SU-DHL-6 (cell line): ENCODE measurements around the gene MGAT4C.

Experiments
- H2AFZ ChIP-seq: fragments of 200-600 bp; sonication (generic); 2 replicates; pipeline ENCODE4 v1.6.1; 2014; ENCODE audit warnings: low read depth, mild to moderate bottlenecking, moderate library complexity, mixed read lengths, antibody characterized with exemption, low read length; ENCODE audit not compliant: severe bottlenecking
- H3F3A ChIP-seq: fragments of 200-600 bp; shearing (Covaris generic); 2 replicates; pipeline ENCODE4 v1.6.0; 2016; ENCODE audit warnings: antibody characterized with exemption, mild to moderate bottlenecking; ENCODE audit not compliant: insufficient read depth
- H3K27ac ChIP-seq: fragments of 200-600 bp; sonication (generic); 2 replicates; pipeline ENCODE4 v1.5.1; 2016; ENCODE audit warnings: low read depth, mild to moderate bottlenecking, low read length, moderate library complexity, mixed read lengths
- H3K27me3 ChIP-seq: fragments of 200-600 bp; sonication (generic), shearing (Covaris generic); 2 replicates; pipeline ENCODE4 v1.6.0; 2014; ENCODE audit warnings: mild to moderate bottlenecking, low read length
- H3K36me3 ChIP-seq: fragments of 200-600 bp; sonication (generic); 2 replicates; pipeline ENCODE4 v1.6.1; 2014; ENCODE audit warnings: mild to moderate bottlenecking, low read length, mixed read lengths
- H3K4me2 ChIP-seq: fragments of 300-600, 200-600 bp; shearing (Covaris generic), sonication (generic); 2 replicates; pipeline ENCODE4 v1.6.0; 2014; ENCODE audit warnings: low read length, low read depth, mild to moderate bottlenecking; ENCODE audit not compliant: poor library complexity, severe bottlenecking
- H3K4me3 ChIP-seq: fragments of 200-600 bp; sonication (generic); 2 replicates; pipeline ENCODE4 v1.5.1; 2014; ENCODE audit warnings: antibody characterized with exemption, low read length, mild to moderate bottlenecking, mixed read lengths; ENCODE audit not compliant: insufficient read depth, poor library complexity, severe bottlenecking
- H3K79me2 ChIP-seq: fragments of 200-600 bp; sonication (generic); 2 replicates; pipeline ENCODE4 v1.6.1; 2014; ENCODE audit warnings: mild to moderate bottlenecking, low read length, moderate library complexity; ENCODE audit not compliant: insufficient read depth
- H3K9ac ChIP-seq: fragments of 200-600 bp; sonication (generic); 2 replicates; pipeline ENCODE4 v1.7.0; 2014; ENCODE audit warnings: mild to moderate bottlenecking, low read length
- H3K9me2 ChIP-seq: fragments of 200-600 bp; sonication (generic); replicated peaks from 2 replicates; pipeline ENCODE4 v1.6.1; 2014; ENCODE audit warnings: low read length; ENCODE audit not compliant: insufficient read depth
- H3K9me3 ChIP-seq: fragments of 200-600 bp; sonication (generic); 2 replicates; pipeline ENCODE4 v1.6.1; 2014; ENCODE audit warnings: low read length, mixed read lengths; ENCODE audit not compliant: insufficient read depth
- H4K20me1 ChIP-seq: fragments of 200-600 bp; sonication (generic); 2 replicates; pipeline ENCODE4 v1.6.1; 2014; ENCODE audit warnings: low read depth, mild to moderate bottlenecking, antibody characterized with exemption, low read length, moderate library complexity, mixed read lengths
- EZH2phosphoT487 ChIP-seq: fragments of 200-600 bp; sonication (generic), shearing (Covaris generic); conservative IDR thresholded peaks from 2 replicates; pipeline ENCODE4 v1.6.1; 2018; ENCODE audit warnings: mild to moderate bottlenecking, antibody characterized with exemption, low read length, moderate library complexity, mixed read lengths
- TF ChIP-seq, protein P1 (sequence below): fragments of 200-600 bp; sonication (generic); IDR thresholded peaks from one replicate; pipeline ENCODE4 v1.5.1; 2017; ENCODE audit warnings: antibody characterized with exemption, mild to moderate bottlenecking, low read length, moderate library complexity; ENCODE audit not compliant: insufficient read depth, poor library complexity, severe bottlenecking

The MGAT4C gene

DNA sequence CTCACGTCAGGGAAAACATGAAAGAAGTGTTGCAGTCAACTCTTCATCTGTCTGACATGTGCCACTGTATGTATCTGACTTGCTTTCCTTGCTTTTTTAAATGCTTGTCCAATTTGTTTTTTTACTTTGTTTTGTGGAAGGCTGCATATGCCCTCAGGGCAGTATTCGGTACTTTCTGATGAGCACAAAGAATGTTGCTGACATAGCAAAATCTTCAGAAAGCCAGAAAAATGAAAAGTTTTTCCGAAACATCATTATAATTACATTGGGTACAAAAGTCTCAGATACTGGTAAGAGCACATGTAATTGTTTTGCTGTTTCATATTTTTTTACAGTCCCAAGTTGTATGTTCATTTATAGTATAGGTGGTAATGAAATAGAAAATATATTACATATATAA, 237.8 kb downstream of the MGAT4C start:
- H3K27me3 ChIP-seq: no peaks in the 10 kb centered on the region
- no peak overlapping the region for H3K27ac ChIP-seq
- H3K9me3 ChIP-seq: no peaks in the 10 kb centered on the region
- no peaks in the 10 kb centered on the region; the same call in 1 of the 2 replicates for H3K36me3 ChIP-seq
- no peak overlapping the region for H3K4me2 ChIP-seq
- H3F3A ChIP-seq: no peaks in the 10 kb centered on the region
- no peak overlapping the region for H2AFZ ChIP-seq
- no peak overlapping the region for H3K9ac ChIP-seq
- H4K20me1 ChIP-seq: no peaks in the 10 kb centered on the region
- TF ChIP-seq, protein P1, sequence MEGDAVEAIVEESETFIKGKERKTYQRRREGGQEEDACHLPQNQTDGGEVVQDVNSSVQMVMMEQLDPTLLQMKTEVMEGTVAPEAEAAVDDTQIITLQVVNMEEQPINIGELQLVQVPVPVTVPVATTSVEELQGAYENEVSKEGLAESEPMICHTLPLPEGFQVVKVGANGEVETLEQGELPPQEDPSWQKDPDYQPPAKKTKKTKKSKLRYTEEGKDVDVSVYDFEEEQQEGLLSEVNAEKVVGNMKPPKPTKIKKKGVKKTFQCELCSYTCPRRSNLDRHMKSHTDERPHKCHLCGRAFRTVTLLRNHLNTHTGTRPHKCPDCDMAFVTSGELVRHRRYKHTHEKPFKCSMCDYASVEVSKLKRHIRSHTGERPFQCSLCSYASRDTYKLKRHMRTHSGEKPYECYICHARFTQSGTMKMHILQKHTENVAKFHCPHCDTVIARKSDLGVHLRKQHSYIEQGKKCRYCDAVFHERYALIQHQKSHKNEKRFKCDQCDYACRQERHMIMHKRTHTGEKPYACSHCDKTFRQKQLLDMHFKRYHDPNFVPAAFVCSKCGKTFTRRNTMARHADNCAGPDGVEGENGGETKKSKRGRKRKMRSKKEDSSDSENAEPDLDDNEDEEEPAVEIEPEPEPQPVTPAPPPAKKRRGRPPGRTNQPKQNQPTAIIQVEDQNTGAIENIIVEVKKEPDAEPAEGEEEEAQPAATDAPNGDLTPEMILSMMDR: no peak
- TF ChIP-seq EZH2phosphoT487: no peak
- no peaks in the 10 kb centered on the region for H3K9me2 ChIP-seq
- no peak overlapping the region for H3K4me3 ChIP-seq
- no peaks in the 10 kb centered on the region for H3K79me2 ChIP-seq

DNA sequence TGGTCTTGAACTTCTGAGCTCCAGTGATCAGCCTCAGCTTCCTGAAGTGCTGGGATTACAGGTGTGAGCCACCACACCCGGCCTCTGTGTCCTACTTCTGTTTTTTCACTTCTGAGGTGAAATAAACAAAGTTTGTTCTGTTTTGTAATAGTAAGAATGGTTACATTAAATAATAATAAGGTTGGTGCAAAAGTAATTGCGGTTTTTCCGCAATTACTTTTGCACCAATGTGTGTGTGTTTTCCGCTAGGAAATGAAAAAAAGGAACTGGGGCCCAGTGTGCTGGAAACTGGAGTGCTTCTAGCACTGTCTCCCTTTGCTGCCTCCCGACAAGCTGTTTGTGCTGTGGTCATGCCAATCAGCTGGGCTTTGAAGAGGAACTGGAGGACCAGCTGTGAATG, 241.2 kb downstream of the MGAT4C start:
- Histone ChIP-seq H3K4me3 (no peak overlapping the region), H3K36me3 (no peaks in the 10 kb centered on the region; the same call in 1 of the 2 replicates), H3K79me2 (no peaks in the 10 kb centered on the region), H3K27ac (no peak overlapping the region), H3F3A (no peaks in the 10 kb centered on the region), H3K9ac (no peak overlapping the region), H4K20me1 (no peaks in the 10 kb centered on the region), H3K4me2 (no peak overlapping the region), H3K27me3 (no peaks in the 10 kb centered on the region), H3K9me3 (no peaks in the 10 kb centered on the region), H2AFZ (no peak overlapping the region), H3K9me2 (no peaks in the 10 kb centered on the region)
- TF ChIP-seq, protein P1: no peak
- no peak for TF ChIP-seq EZH2phosphoT487

DNA sequence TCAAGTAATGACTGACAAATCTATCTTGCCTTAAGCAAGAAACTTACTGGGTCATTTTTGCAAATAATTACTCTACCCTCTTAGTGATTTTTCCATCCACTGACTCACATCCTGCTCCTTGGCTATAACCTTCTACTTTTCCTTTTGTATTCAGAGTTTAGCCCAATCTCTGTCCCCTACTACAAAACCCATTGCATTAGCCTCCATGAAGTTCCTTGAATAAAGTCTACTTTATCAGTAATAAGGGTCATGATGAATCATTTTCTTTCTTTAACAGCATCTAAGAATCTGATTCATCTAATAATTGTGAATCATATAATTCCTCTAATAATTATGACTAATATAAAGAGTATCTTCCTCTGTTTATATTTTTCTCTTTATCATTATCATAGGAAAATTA, 249.5 kb downstream of the MGAT4C start:
- no peak overlapping the region for H3K4me3 ChIP-seq
- H3K9ac ChIP-seq: no peak overlapping the region
- no peak overlapping the region for H2AFZ ChIP-seq
- no peak overlapping the region for H3K27ac ChIP-seq
- no peaks in the 10 kb centered on the region for H4K20me1 ChIP-seq
- H3K36me3 ChIP-seq: no peaks in the 10 kb centered on the region
- no peaks in the 10 kb centered on the region for H3F3A ChIP-seq
- H3K27me3 ChIP-seq: no peaks in the 10 kb centered on the region
- H3K9me2 ChIP-seq: no peaks in the 10 kb centered on the region
- H3K4me2 ChIP-seq: no peak overlapping the region
- H3K9me3 ChIP-seq: no peaks in the 10 kb centered on the region
- no peak for TF ChIP-seq EZH2phosphoT487
- TF ChIP-seq, protein P1: no peak
- H3K79me2 ChIP-seq: no peaks in the 10 kb centered on the region
